ENCODE results near the gene MMP13. TPM values are rescaled to one million over a fixed set of nuclear protein-coding genes. Genes with fewer than 3 reads are reported as not detected.

MMP13 gene
- total RNA-seq, 1 experiment from 2014 or later = 0.15 TPM

- no peak overlapping the region for H3K4me3 ChIP-seq (ENCODE audit: low read depth in 2 of 2, low read length in 2 of 2)
- H3K36me3 ChIP-seq (ENCODE audit: control insufficient read depth, insufficient read depth, low read length) = no peaks in the 10 kb centered on the region
- DNase-seq (ENCODE audit: low read depth, low spot score) (no peak), ATAC-seq (no peak)
- in situ Hi-C loops (cut with HindIII; ENCODE audit: low pct_unique_long_range_greater_than_20kb, low sequenced_read_pairs) (no loop called here), intact Hi-C loops (cut with micrococcal nuclease; ENCODE audit: unreplicated experiment) (no loop called here)
- no peak for TF ChIP-seq CTCF (IDR thresholded peaks at IDR 0.05)
- no peak for TF ChIP-seq REST (IDR thresholded peaks at IDR 0.05; ENCODE audit: insufficient read depth in 1 of 2, low read depth in 2 of 2, low read length in 1 of 2)
- no peak for TF ChIP-seq TCF7L2 (IDR thresholded peaks at IDR 0.05; ENCODE audit: low read depth, low read length)
- TF ChIP-seq SIN3A (IDR thresholded peaks at IDR 0.05; ENCODE audit: borderline replicate concordance, insufficient read depth, low read depth, low read length) = no peak
- TF ChIP-seq POLR2AphosphoS5 (IDR thresholded peaks at IDR 0.05; ENCODE audit: low read depth, low read length) = no peak
- ChIA-PET POLR2A (no interaction called here), CTCF (no interaction called here)
- no peaks in the 10 kb centered on the region for H3K9me3 ChIP-seq (ENCODE audit: control insufficient read depth, insufficient read depth, low read depth, low read length)
- H3K27ac ChIP-seq (ENCODE audit: low read length) = no peak overlapping the region
- no TSS peak for BruUV-seq (replicated peaks)
- no peaks in the 10 kb centered on the region; the same call in 1 of the 2 replicates for H3K27me3 ChIP-seq (ENCODE audit: control insufficient read depth, insufficient read depth, low read length)
- H3K4me1 ChIP-seq (ENCODE audit: control insufficient read depth, insufficient read depth, low read length) = no peaks in the 10 kb centered on the region
These were observed 2.4 kb upstream of the MMP13 start for GRCh38 chr11:102957953-102958352.

- Histone ChIP-seq H3K36me3 (ENCODE audit: control insufficient read depth, insufficient read depth, low read length) (no peaks in the 10 kb centered on the region), H3K9me3 (ENCODE audit: control insufficient read depth, insufficient read depth, low read depth, low read length) (no peaks in the 10 kb centered on the region), H3K27ac (ENCODE audit: low read length) (no peak overlapping the region), H3K27me3 (ENCODE audit: control insufficient read depth, insufficient read depth, low read length) (no peaks in the 10 kb centered on the region; the same call in 1 of the 2 replicates), H3K4me3 (ENCODE audit: low read depth in 2 of 2, low read length in 2 of 2) (no peak overlapping the region), H3K4me1 (ENCODE audit: control insufficient read depth, insufficient read depth, low read length) (no peaks in the 10 kb centered on the region)
- DNase-seq (ENCODE audit: low read depth, low spot score) (no peak), ATAC-seq (no peak)
- intact Hi-C loops (cut with micrococcal nuclease; ENCODE audit: unreplicated experiment) (no loop called here), in situ Hi-C loops (cut with HindIII; ENCODE audit: low pct_unique_long_range_greater_than_20kb, low sequenced_read_pairs) (no loop called here)
- BruUV-seq (replicated peaks) = no TSS peak
- TF ChIP-seq CTCF (IDR thresholded peaks at IDR 0.05) (no peak), SIN3A (IDR thresholded peaks at IDR 0.05; ENCODE audit: borderline replicate concordance, insufficient read depth, low read depth, low read length) (no peak), POLR2AphosphoS5 (IDR thresholded peaks at IDR 0.05; ENCODE audit: low read depth, low read length) (no peak), TCF7L2 (IDR thresholded peaks at IDR 0.05; ENCODE audit: low read depth, low read length) (no peak), REST (IDR thresholded peaks at IDR 0.05; ENCODE audit: insufficient read depth in 1 of 2, low read depth in 2 of 2, low read length in 1 of 2) (no peak)
- CTCF ChIA-PET = no interaction called here
- POLR2A ChIA-PET = no interaction called here
These were observed 4.9 kb downstream of the MMP13 start for GRCh38 chr11:102950622-102951081.
